Measurements from ENCODE around the gene GAK. TPM values are rescaled to one million over a fixed set of nuclear protein-coding genes. Genes with fewer than 3 reads are reported as not detected.

Gene GAK
- total RNA-seq, 1 donor from 2014 or later = 89.1 TPM

- H3K27ac ChIP-seq = no peak overlapping the region
- peaks cover 0 to 28% of the 10 kb centered on the region in 2 donors for H3K36me3 ChIP-seq
Observed at GRCh38 chr4:848803-849477, 83.2 kb downstream of the GAK start.

DNA sequence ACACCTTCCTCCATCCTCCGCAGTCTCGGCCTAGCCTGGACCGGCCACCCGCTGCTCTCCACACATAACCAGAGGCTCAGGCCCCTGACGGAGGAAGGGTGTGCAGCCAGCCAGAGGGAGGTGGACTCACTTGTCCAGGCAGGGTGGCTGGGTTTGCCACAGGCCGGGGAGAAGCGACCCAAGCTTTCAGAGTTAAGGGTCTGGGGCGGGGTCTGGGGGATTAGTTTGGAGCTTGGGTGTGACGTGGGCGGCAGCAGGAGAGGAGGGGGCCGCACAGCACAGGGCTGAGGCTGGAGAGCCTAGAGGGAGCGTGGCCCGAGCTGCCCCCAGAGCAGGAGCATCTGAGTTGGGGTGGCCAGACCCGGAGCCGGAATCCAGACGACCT lies 83.8 kb downstream of the GAK start:
- H3K9me3 ChIP-seq = no peaks in the 10 kb centered on the region
- DNase-seq (ENCODE audit: extremely low spot score in 2 of 2) = no peak
- H3K36me3 ChIP-seq = peaks cover 0 to 28% of the 10 kb centered on the region in 2 donors
- no peak overlapping the region for H3K4me3 ChIP-seq
- no peaks in the 10 kb centered on the region for H3K27me3 ChIP-seq
- peaks cover 9% of the 10 kb centered on the region for H3K4me1 ChIP-seq
- TF ChIP-seq CTCF (IDR thresholded peaks at IDR 0.05) (no peak), POLR2A (IDR thresholded peaks at IDR 0.05) (no peak)
- H3K27ac ChIP-seq = no peak overlapping the region
- intact Hi-C loops (cut with DNase I) = no loop called here

More at GRCh38 chr4:848803-849477, 83.2 kb downstream of the GAK start:
- Histone ChIP-seq H3K4me3 (no peak overlapping the region), H3K9me3 (no peaks in the 10 kb centered on the region), H3K4me1 (peaks cover 9% of the 10 kb centered on the region), H3K27me3 (no peaks in the 10 kb centered on the region)
- intact Hi-C loops (cut with DNase I) = no loop called here
- DNase-seq (ENCODE audit: extremely low spot score in 2 of 2) = no peak
- no peak for TF ChIP-seq POLR2A (IDR thresholded peaks at IDR 0.05)
- TF ChIP-seq POLR2AphosphoS5 (IDR thresholded peaks at IDR 0.05; ENCODE audit: insufficient read depth in 1 of 2, low read depth in 1 of 2) = no peak
- no peak for TF ChIP-seq CTCF (IDR thresholded peaks at IDR 0.05)

GRCh38 chr4:845836-846251 lies 86.3 kb downstream of the GAK start:
- DNase-seq (ENCODE audit: extremely low spot score in 2 of 2) = no peak
- peaks cover 9% of the 10 kb centered on the region for H3K4me1 ChIP-seq
- H3K27me3 ChIP-seq = no peaks in the 10 kb centered on the region
- peaks cover 0 to 24% of the 10 kb centered on the region in 2 donors for H3K36me3 ChIP-seq
- no peak overlapping the region for H3K27ac ChIP-seq
- TF ChIP-seq CTCF (IDR thresholded peaks at IDR 0.05) (no peak), POLR2AphosphoS5 (IDR thresholded peaks at IDR 0.05; ENCODE audit: insufficient read depth in 1 of 2, low read depth in 1 of 2) (no peak), POLR2A (IDR thresholded peaks at IDR 0.05) (no peak)
- H3K9me3 ChIP-seq = no peaks in the 10 kb centered on the region
- intact Hi-C loops (cut with DNase I) = no loop called here
- no peak overlapping the region for H3K4me3 ChIP-seq

GRCh38 chr4:845233-845835 lies 86.8 kb downstream of the GAK start:
- DNase-seq (ENCODE audit: extremely low spot score in 2 of 2) = no peak
- no peak overlapping the region for H3K27ac ChIP-seq
- TF ChIP-seq POLR2AphosphoS5 (IDR thresholded peaks at IDR 0.05; ENCODE audit: insufficient read depth in 1 of 2, low read depth in 1 of 2) (no peak), POLR2A (IDR thresholded peaks at IDR 0.05) (no peak), CTCF (IDR thresholded peaks at IDR 0.05) (no peak)
- no peaks in the 10 kb centered on the region for H3K9me3 ChIP-seq
- H3K27me3 ChIP-seq = no peaks in the 10 kb centered on the region
- intact Hi-C loops (cut with DNase I) = no loop called here
- H3K4me1 ChIP-seq = peaks cover 9% of the 10 kb centered on the region
- H3K4me3 ChIP-seq = no peak overlapping the region
- peaks cover 0 to 19% of the 10 kb centered on the region in 2 donors for H3K36me3 ChIP-seq

DNA sequence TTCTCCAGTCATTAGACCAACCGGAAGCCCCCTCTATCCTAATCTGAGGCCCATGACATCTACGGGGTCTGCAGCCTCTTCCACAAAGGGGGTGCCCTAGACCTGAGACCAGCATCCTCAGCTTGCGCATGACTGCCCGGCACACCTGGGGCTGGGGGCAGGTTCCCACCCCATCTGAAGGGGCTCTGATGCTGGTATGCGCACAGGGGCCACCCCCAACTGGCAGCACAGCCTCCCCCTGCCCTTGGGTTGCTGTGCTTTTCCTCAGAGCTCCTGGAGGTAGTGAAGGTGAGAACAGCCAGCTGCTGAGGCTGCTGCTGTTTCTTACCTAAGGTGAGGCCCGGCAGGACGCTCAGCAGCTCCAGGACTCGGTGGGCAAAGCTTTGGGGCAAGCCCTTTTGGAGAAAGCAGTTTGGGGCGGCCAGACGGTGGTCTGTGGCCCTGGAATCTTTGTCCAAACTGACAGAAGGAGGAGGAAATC lies 87.3 kb downstream of the GAK start:
- H3K9me3 ChIP-seq = no peaks in the 10 kb centered on the region
- H3K27ac ChIP-seq = no peak overlapping the region
- peaks cover 0 to 15% of the 10 kb centered on the region in 2 donors for H3K36me3 ChIP-seq
- intact Hi-C loops (cut with DNase I) = no loop called here
- DNase-seq (ENCODE audit: extremely low spot score in 2 of 2) = no peak
- TF ChIP-seq CTCF (IDR thresholded peaks at IDR 0.05) (no peak), POLR2A (IDR thresholded peaks at IDR 0.05) (no peak)
- H3K27me3 ChIP-seq = no peaks in the 10 kb centered on the region
- peaks cover 9% of the 10 kb centered on the region for H3K4me1 ChIP-seq
- no peak overlapping the region for H3K4me3 ChIP-seq

Data from vagina (tissue), 2 donors.